ENCODE measurements around the gene FABP2. TPM values are rescaled to one million over a fixed set of nuclear protein-coding genes. Genes with fewer than 3 reads are reported as not detected.
"Not testable (repeated sequence)": the region's sequence is repeated elsewhere in the genome, so short reads cannot be mapped to it uniquely, and the experiment has no call there.

FABP2 gene
- total RNA-seq, 1 experiment from 2014 or later, result not detected

DNA sequence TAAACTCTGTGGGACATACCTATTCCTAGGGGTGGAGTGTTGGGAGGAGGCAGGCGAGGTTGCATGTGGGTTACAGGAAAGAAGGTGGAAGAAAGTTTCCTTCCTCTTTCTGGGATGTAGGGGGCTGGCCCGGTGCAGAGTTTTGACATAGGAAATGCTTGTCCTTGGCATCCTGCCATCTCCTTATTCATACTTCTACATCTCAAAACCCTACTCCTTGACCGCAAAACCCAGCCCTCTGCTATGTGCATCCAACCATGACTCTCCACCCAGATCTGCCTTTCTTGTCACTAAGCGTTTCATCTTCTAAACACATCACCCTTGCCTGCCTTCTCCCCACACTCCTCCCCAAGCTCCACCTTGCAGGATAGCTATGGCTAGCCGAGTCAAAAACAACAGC, 48.5 kb upstream of the FABP2 start:
- not testable (repeated sequence) for H3K18ac ChIP-seq (ENCODE audit: insufficient read length, low read depth, low read length); H2AK5ac ChIP-seq (ENCODE audit: insufficient read length, low read length); H3T11ph ChIP-seq (ENCODE audit: low read length); H2BK20ac ChIP-seq (ENCODE audit: low read depth, low read length, poor library complexity, severe bottlenecking); H3K9me3 Mint-ChIP-seq; H2BK15ac ChIP-seq (ENCODE audit: low read depth, low read length); H3K4me1 Mint-ChIP-seq; H3K23me2 ChIP-seq (ENCODE audit: insufficient read length, low read depth, low read length, poor library complexity, severe bottlenecking); H4K8ac ChIP-seq (replicated peaks; ENCODE audit: insufficient read length, low read depth, low read length); H3K27ac Mint-ChIP-seq; H3K27me3 ChIP-seq (ENCODE audit: insufficient read depth, low read length); H3K4me3 Mint-ChIP-seq; H3K79me2 ChIP-seq (ENCODE audit: insufficient read depth, low read length); H4K5ac ChIP-seq (ENCODE audit: insufficient read length, low read depth, low read length); H4K91ac ChIP-seq (ENCODE audit: insufficient read length, low read depth, low read length); H3K14ac ChIP-seq (ENCODE audit: insufficient read depth, low read length); H3K4ac ChIP-seq (ENCODE audit: low read depth, low read length); H4K20me1 ChIP-seq (ENCODE audit: control insufficient read depth, insufficient read depth, insufficient read length); H2AFZ ChIP-seq (ENCODE audit: low read length); H3K36me3 Mint-ChIP-seq (ENCODE audit: insufficient read depth in 1 of 3, low read depth in 3 of 3); H3K4me2 ChIP-seq (ENCODE audit: insufficient read depth, insufficient read length, low read length); H3K27me3 Mint-ChIP-seq (ENCODE audit: low read depth); H3K56ac ChIP-seq (ENCODE audit: insufficient read length, low read depth, low read length); H3K9ac ChIP-seq (ENCODE audit: extremely low read depth, insufficient read length, low read length); DNase-seq; H3K27ac ChIP-seq (ENCODE audit: insufficient read length, low read depth, low read length); H3K9me3 ChIP-seq (ENCODE audit: control insufficient read depth, low read depth, low read length); H2BK120ac ChIP-seq (ENCODE audit: low read depth, low read length, poor library complexity, severe bottlenecking); H3K4me1 ChIP-seq (ENCODE audit: insufficient read depth, low read length); H3K23ac ChIP-seq (ENCODE audit: insufficient read length, low read depth, low read length); H3K79me1 ChIP-seq (ENCODE audit: insufficient read depth, low read depth, low read length, poor library complexity, severe bottlenecking); H2BK12ac ChIP-seq (ENCODE audit: insufficient read length, low read depth, low read length); H2BK5ac ChIP-seq (ENCODE audit: insufficient read length, low read length)
- no CpG with 5 or more reads among the region's 5 CpGs for WGBS (ENCODE audit: extremely low coverage, insufficient read length, low lambda C conversion rate)

DNA sequence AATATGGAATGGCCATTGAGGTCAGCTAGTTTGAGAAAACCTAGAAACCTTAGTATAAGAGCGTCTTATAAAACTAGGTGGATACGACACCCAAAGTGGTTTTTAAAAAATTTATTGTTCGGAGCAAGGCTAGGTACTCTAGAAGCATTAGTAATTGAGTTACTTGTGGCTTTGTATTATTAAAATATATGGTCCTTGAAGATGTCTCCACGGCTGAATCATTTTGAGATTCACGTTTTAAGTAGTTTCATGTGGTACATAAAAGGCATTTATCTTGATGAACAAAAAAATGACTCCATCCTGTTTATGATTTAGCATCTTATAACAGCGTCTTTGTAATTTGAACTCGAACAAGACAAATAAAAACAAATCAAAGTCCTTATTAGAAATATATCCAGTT, 44.9 kb upstream of the FABP2 start:
- no CpG with 5 or more reads among the region's 7 CpGs for WGBS (ENCODE audit: extremely low coverage, insufficient read length, low lambda C conversion rate)

More for the DNA sequence above, 44.9 kb upstream of the FABP2 start:
- not testable (repeated sequence) for H3K9me3 ChIP-seq (ENCODE audit: control insufficient read depth, low read depth, low read length); H3K36me3 Mint-ChIP-seq (ENCODE audit: insufficient read depth in 1 of 3, low read depth in 3 of 3); H3K56ac ChIP-seq (ENCODE audit: insufficient read length, low read depth, low read length); H3K9ac ChIP-seq (ENCODE audit: extremely low read depth, insufficient read length, low read length); H3K23me2 ChIP-seq (ENCODE audit: insufficient read length, low read depth, low read length, poor library complexity, severe bottlenecking); H3K27ac ChIP-seq (ENCODE audit: insufficient read length, low read depth, low read length); H3K4me1 ChIP-seq (ENCODE audit: insufficient read depth, low read length); DNase-seq; H2BK5ac ChIP-seq (ENCODE audit: insufficient read length, low read length); H3K79me1 ChIP-seq (ENCODE audit: insufficient read depth, low read depth, low read length, poor library complexity, severe bottlenecking); H4K91ac ChIP-seq (ENCODE audit: insufficient read length, low read depth, low read length); H3K4me1 Mint-ChIP-seq; H3K9me3 Mint-ChIP-seq; H2BK120ac ChIP-seq (ENCODE audit: low read depth, low read length, poor library complexity, severe bottlenecking); H2AFZ ChIP-seq (ENCODE audit: low read length); H4K20me1 ChIP-seq (ENCODE audit: control insufficient read depth, insufficient read depth, insufficient read length); H2BK12ac ChIP-seq (ENCODE audit: insufficient read length, low read depth, low read length); H3K27me3 ChIP-seq (ENCODE audit: insufficient read depth, low read length); H3K4ac ChIP-seq (ENCODE audit: low read depth, low read length); H2BK15ac ChIP-seq (ENCODE audit: low read depth, low read length); H4K8ac ChIP-seq (replicated peaks; ENCODE audit: insufficient read length, low read depth, low read length); H3K27me3 Mint-ChIP-seq (ENCODE audit: low read depth); H3K18ac ChIP-seq (ENCODE audit: insufficient read length, low read depth, low read length); H2AK5ac ChIP-seq (ENCODE audit: insufficient read length, low read length); H3K4me3 Mint-ChIP-seq; H3K4me2 ChIP-seq (ENCODE audit: insufficient read depth, insufficient read length, low read length); H3T11ph ChIP-seq (ENCODE audit: low read length); H3K79me2 ChIP-seq (ENCODE audit: insufficient read depth, low read length); H4K5ac ChIP-seq (ENCODE audit: insufficient read length, low read depth, low read length); H3K23ac ChIP-seq (ENCODE audit: insufficient read length, low read depth, low read length); H3K14ac ChIP-seq (ENCODE audit: insufficient read depth, low read length); H3K27ac Mint-ChIP-seq; H2BK20ac ChIP-seq (ENCODE audit: low read depth, low read length, poor library complexity, severe bottlenecking)
